SK-N-SH treated with all-trans-retinoic acid at 6 μM for 48 hours (cell line): ENCODE data around the gene DHX16.
"Not testable (repeated sequence)": the region's sequence is repeated elsewhere in the genome, so short reads cannot be mapped to it uniquely, and the experiment has no call there.

Experiments
- ARNTL ChIP-seq: fragments of 450-650 bp; formaldehyde crosslinking; IDR thresholded peaks from 2 replicates; pipeline ENCODE4 v1.5.0; 2020; ENCODE audit warnings: low read depth, mild to moderate bottlenecking, moderate library complexity, borderline replicate concordance
- GLIS3 ChIP-seq: fragments of 250-450 bp; sonication (Bioruptor Pico); IDR thresholded peaks from 2 replicates; pipeline ENCODE4 v1.5.0; 2020; ENCODE audit warnings: mild to moderate bottlenecking, moderate library complexity
- PATZ1 ChIP-seq: fragments of 250-450 bp; sonication (Bioruptor Pico); IDR thresholded peaks from 2 replicates; pipeline ENCODE4 v1.8.0; 2020; ENCODE audit warnings: mild to moderate bottlenecking, moderate library complexity, borderline replicate concordance
- TCF4 ChIP-seq: fragments of 250-450 bp; sonication (Bioruptor Pico); IDR thresholded peaks from 2 replicates; pipeline ENCODE4 v1.8.0; 2021; ENCODE audit warnings: mild to moderate bottlenecking, moderate library complexity, borderline replicate concordance
- ZC3H10 ChIP-seq: fragments of 250-450 bp; sonication (Bioruptor Pico); IDR thresholded peaks from 2 replicates; pipeline ENCODE4 v1.5.1; 2021; ENCODE audit warnings: mild to moderate bottlenecking, moderate library complexity
- ZNF70 ChIP-seq: fragments of 450-650 bp; formaldehyde crosslinking; IDR thresholded peaks from 2 replicates; pipeline ENCODE4 v1.5.0; 2020; ENCODE audit warnings: mild to moderate bottlenecking, moderate library complexity

DNA sequence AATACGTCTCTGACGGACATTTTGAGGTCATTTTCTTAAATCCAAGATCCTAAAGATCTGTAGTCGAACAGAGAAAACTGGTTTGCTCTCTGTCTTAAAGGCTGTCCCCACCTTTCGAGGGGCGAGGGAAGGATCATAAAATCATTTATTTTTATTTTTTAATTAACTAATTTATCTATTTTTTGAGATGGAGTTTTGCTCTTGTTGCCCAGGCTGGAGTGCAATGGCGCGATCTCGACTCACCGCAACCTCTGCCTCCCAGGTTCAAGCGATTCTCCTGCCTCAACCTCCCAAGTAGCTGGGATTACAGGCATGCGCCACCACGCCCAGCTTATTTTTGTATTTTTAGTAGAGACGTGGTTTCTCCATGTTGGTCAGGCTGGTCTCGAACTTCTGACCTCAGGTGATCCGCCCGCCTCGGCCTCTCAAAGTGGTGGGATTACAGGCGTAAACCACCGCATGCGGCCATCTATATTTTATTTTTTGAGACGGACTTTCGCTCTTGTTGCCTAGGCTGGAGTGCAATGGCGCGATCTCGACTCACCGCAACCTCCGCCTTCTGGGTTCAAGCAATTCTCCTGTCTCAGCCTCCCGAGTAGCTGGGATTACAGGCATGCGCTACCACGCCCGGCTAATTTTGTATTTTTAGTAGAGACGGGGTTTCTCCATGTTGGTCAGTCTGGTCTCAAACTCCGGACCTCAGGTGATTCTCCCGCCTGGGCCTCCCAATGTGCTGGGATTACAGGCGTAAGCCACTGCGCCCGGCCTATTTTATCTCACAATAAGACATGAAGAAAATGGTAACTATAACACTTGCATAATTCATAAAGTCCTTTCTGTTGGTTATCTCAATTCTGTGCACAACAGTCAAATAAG is 45.3 kb upstream of the DHX16 start:
- not testable (repeated sequence) for TF ChIP-seq ARNTL (CRISPR knock-in tag); GLIS3 (CRISPR knock-in tag); ZNF70; ZC3H10 (CRISPR knock-in tag); TCF4 (CRISPR knock-in tag); PATZ1 (CRISPR knock-in tag)
